Naive B cell (primary cell): ENCODE measurements around the gene SORCS2. TPM values are rescaled to one million over a fixed set of nuclear protein-coding genes. Genes with fewer than 3 reads are reported as not detected.

Experiments
- ATAC-seq, 2 donors: fragments of 150-1000 bp; cut with Tn5 transposase; 2 replicates each; pipeline ENCODE4 v1.10.0; 2021; ENCODE audit warnings: low read depth in 2 of 2, mild to moderate bottlenecking in 2 of 2, moderate library complexity in 2 of 2
- DNase-seq: peaks from one replicate; pipeline ENCODE4 v3.0.0; 2022
- H3K27ac Mint-ChIP-seq, 6 donors: one replicate each; pipeline ENCODE4 v1.8.0; 2020 to 2022; ENCODE audit warnings: mild to moderate bottlenecking in 6 of 6, mixed read lengths in 6 of 6, moderate library complexity in 5 of 6, inconsistent platforms in 2 of 6
- H3K27me3 Mint-ChIP-seq, 3 donors: one replicate each; pipeline ENCODE4 v1.8.0; 2021 to 2022; ENCODE audit warnings: mixed read lengths in 3 of 3, mild to moderate bottlenecking in 1 of 3
- H3K36me3 Mint-ChIP-seq, 2 donors: one replicate each; pipeline ENCODE4 v1.8.0; 2020 to 2022; ENCODE audit warnings: mixed read lengths in 2 of 2, inconsistent platforms in 1 of 2, mild to moderate bottlenecking in 1 of 2
- H3K4me1 Mint-ChIP-seq, 3 donors: one replicate each; pipeline ENCODE4 v1.8.0; 2020 to 2022; ENCODE audit warnings: mixed read lengths in 3 of 3, inconsistent platforms in 1 of 3, mild to moderate bottlenecking in 1 of 3, moderate library complexity in 1 of 3
- H3K4me3 Mint-ChIP-seq, 8 donors: one replicate each; pipeline ENCODE4 v1.8.0; 2020 to 2022; ENCODE audit warnings: mild to moderate bottlenecking in 8 of 8, mixed read lengths in 8 of 8, moderate library complexity in 8 of 8, inconsistent platforms in 2 of 8
- H3K9me3 Mint-ChIP-seq, 7 donors: one replicate each; pipeline ENCODE4 v1.8.0; 2020 to 2022; ENCODE audit warnings: mixed read lengths in 7 of 7, mild to moderate bottlenecking in 5 of 7, inconsistent platforms in 2 of 7, moderate library complexity in 1 of 7
- polyA plus RNA-seq, 6 donors: library from polyadenylated mRNA; unstranded; fragments of 300-500 nt; fragmentation: Illumina TruSeq; gene quantifications; one replicate each; pipeline ENCODE4 v1.2.3, GENCODE V29; 2021; ENCODE audit warnings: low read depth in 6 of 6

The SORCS2 gene
- polyA plus RNA-seq, 6 donors from 2014 or later, result not detected

DNA sequence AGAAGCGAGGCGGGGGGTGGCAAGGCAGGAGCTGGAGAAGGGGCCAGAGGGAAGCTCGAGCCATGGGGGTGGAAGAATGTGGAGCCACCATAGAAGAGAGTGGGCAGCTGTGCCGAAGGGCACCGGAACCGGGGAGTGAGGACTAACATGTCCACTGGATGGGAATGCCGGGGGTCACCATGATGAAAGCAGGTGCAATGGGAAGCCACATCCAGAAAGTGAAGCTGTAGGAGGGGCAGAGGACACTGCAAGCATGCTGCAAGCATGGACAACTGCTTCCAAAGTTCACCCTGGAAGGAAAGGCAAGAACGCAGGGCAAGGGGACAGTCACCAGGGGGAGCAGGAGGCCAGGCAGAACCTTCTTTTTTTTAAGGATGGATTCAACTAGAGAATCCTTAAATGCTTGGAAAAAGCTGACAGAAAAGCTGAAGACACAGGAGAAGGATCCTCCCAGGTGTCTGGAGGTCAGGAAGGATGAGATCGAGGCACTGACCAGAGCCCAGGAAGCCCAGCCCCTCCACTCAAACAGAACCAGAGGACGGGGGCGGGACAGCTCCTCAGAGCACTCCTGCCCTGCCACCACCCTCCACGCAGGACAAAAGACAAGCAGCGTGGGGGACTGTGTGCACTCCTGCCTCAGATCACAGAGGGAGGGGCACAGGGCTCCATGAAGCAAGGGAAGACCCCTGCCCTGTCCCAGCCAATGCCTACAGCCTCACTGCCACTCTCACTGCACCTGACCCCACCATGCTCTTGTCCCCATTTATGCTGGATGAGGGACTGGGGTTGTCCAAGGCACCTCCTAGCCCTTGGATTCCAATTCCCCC, 578.1 kb downstream of the SORCS2 start:
- H3K4me3 Mint-ChIP-seq, result no peak overlapping the region
- peaks cover 0 to 2% (median 0%) of the 10 kb centered on the region in 3 donors for H3K4me1 Mint-ChIP-seq
- ATAC-seq, result no peak
- no peaks in the 10 kb centered on the region for H3K36me3 Mint-ChIP-seq
- H3K27ac Mint-ChIP-seq, result no peak overlapping the region
- peaks cover 0 to 26% (median 24%) of the 10 kb centered on the region in 3 donors for H3K27me3 Mint-ChIP-seq
- H3K9me3 Mint-ChIP-seq, result no peaks in the 10 kb centered on the region
- DNase-seq, result no peak

DNA sequence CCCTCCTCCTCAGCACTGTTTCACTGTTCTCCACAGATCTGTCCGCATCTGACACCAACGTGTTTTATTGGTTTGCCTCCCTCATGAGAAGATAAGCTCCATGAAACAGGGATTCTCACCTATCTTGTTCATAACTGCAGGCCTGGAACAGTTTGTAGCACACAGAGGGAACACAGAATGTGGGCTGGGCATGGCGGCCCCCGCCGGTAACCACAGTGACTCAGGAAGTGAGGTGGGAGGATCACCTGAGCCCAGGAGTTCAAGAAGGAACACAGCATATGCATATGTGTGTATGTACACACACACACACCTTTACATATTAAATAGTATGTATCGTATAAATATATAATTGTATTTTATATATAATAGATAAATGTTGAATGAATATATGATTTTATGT, 578.7 kb downstream of the SORCS2 start:
- DNase-seq (no peak), ATAC-seq (no peak)
- Mint-ChIP-seq H3K4me1 (peaks cover 0 to 2% (median 0%) of the 10 kb centered on the region in 3 donors), H3K27me3 (peaks cover 0 to 26% (median 24%) of the 10 kb centered on the region in 3 donors), H3K27ac (no peak overlapping the region), H3K9me3 (no peaks in the 10 kb centered on the region), H3K36me3 (no peaks in the 10 kb centered on the region), H3K4me3 (no peak overlapping the region)

DNA sequence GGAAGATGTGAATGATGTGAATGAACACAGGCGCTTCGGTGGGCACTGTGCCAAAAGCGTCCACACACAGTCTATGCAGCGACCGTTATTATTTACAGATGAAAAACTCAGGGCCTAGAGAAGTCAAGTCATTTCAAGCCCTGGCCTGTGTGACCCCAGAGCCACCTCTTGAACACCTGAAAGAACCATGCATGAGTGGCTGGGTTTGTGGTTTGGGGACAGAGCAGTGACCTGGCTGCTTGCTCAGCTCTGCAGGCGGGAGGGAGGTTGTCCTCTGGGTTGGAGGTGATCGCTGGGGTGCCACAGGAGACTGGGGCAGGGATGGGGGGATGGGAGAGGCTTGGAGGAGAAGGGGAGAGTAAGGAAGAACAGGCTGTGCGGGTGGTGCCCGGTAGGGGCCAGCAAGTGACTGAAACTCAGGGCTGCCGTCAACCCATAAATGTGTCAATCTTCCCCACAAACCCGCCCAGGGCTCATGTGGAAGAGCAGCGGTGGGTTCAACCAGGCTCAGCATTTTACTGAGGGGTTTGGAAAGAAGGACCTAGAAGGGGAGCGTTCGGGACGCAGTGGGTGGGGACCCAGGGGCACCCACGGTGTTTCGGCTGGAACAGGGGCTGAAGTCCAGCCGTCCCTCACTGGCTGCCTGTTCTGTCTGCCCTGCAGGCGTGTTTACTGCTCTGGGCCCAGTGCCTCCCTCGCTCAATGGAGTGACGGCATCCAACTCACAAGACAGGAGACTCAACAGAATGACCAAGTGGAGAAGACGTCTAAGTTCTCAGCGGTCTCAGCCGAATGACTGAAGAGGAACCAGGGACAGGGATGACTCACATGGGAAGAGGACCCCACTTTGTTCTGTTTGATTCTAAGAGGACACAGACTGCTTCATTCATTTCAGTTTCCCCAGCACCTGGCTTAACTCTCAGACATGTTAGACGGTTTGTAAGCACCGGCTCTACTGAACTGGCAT, 579.5 kb downstream of the SORCS2 start:
- H3K4me3 Mint-ChIP-seq, result no peak overlapping the region
- no peaks in the 10 kb centered on the region for H3K9me3 Mint-ChIP-seq
- DNase-seq (no peak), ATAC-seq (no peak)
- no peaks in the 10 kb centered on the region for H3K36me3 Mint-ChIP-seq
- H3K27ac Mint-ChIP-seq, result no peak overlapping the region
- H3K27me3 Mint-ChIP-seq, result peaks cover 0 to 31% (median 29%) of the 10 kb centered on the region in 3 donors
- H3K4me1 Mint-ChIP-seq, result peaks cover 0 to 2% (median 0%) of the 10 kb centered on the region in 3 donors

DNA sequence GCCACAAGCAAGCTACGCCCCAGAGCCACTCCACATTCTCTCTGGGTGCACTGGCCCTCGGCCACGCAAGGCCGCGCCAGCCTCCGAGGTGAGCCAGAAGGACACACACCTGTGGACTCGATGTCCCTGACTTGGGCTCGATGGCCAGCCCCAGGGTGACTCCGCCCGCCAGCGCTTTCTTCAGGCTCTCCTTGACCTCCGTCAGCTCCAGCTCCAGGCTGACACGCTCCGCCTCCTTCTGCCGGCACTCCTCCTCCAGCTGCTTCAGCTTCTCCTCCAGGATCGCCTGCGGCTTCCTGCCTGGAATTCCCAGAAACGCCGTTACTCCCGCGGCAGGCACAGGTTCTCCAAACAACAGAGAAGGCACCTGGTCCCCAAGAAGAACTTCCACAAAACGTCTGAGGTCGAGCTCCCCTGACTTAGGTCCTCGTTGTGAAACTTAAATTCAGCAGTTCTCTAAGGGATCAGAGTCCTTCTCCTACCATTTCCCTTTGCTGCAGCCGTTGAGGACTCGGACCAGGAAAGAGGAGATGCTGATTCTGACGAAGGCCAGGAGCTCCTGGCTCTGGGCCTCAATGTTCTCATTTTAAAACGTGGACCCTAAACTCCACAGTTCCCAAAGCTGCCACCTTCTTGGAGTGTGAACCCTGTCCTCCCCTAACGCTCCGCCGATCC, 580.5 kb downstream of the SORCS2 start:
- DNase-seq (no peak), ATAC-seq (no peak)
- Mint-ChIP-seq H3K36me3 (no peaks in the 10 kb centered on the region), H3K27ac (no peak overlapping the region), H3K9me3 (no peaks in the 10 kb centered on the region), H3K27me3 (peaks cover 2 to 34% (median 32%) of the 10 kb centered on the region in 3 donors), H3K4me1 (peaks cover 0 to 2% (median 0%) of the 10 kb centered on the region in 3 donors), H3K4me3 (no peak overlapping the region)

DNA sequence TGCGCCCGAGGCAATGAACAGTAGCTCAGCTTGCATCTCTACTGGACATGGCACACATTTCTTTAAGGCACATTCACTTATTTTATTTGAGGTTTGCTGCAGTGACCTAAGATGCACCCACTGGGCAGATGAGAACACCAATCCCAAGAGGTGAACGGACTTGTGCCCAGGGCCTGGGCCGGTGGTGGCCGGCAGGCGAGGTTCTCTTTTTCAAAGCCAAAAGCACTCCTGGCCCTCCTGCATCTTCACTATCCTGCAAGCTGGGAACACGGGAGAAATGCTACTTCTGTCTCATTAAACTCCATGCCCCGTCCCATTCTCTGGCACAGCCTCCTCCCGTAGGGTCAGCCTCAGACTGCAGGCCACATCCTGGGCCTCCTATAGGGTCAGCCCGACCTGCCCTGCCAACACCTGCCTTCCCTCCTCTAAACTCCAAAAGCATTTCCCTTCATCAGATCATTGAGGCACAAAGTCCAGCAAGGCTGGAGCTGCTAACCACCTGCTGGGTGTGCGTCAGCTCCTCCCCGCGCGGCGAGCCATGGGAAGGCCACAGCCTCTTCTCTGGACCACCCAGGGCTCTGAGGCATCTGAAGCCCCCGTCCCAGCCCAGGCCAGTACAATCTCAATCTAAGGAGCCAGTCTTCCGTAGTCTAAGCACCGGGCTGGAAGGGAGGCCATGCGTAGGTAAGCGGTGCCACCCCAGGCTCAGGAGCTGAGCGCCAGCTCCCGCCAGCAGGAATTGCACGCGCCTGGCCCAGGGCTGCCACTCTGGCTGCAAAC, 581.3 kb downstream of the SORCS2 start:
- no peaks in the 10 kb centered on the region for H3K9me3 Mint-ChIP-seq
- H3K36me3 Mint-ChIP-seq, result no peaks in the 10 kb centered on the region
- DNase-seq, result no peak
- no peak overlapping the region for H3K4me3 Mint-ChIP-seq
- H3K27ac Mint-ChIP-seq, result no peak overlapping the region
- peaks cover 6 to 37% (median 34%) of the 10 kb centered on the region in 3 donors for H3K27me3 Mint-ChIP-seq
- no peak for ATAC-seq
- peaks cover 0 to 2% (median 0%) of the 10 kb centered on the region in 3 donors for H3K4me1 Mint-ChIP-seq

DNA sequence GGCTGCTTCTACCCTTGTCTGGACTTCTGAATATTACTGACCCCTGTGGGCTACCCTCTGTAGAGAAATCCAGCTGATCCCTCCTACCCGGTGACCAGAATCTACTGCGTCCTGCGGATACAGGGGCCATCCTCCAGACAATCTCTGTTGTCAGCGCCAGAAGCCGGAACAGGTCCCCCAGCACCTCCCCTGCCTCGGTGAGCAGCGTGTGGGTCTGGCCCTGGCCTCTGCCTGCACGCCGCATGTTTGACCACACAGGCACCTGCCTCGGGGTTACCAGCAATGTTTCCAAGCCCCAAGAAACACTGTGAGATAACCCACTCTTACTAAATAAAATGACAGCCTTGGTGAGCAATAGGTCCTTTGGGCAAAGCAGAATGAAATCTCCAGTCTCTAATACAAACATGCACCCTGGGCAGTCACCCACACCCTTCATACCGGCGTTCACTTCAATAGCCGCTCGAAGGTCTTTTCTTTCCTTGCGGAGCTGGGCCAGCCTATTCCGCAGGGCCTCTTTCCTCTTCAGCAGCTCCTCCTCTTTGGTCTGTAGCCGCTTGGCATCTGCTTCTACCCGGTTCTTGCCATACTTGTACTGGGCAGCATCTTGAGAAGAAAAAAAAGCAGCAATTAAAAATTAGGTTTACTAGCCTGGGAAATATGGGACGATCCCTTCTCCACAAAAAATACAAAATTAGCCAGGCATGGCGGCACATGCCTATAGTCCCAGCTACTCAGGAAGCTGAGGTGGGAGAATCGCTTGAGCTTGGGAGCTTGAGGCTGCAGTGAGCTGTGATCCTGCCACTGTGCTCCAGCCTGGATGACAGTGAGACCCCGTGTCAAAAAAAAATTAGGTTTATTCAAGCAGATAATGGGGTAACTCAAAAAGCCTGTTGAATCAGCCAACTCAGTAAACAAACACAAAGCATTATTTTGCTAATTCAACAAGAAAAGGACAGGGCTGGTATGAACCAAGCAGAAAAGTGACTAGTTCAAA, 582.3 kb downstream of the SORCS2 start:
- Mint-ChIP-seq H3K4me3 (no peak overlapping the region), H3K27ac (no peak overlapping the region), H3K9me3 (no peaks in the 10 kb centered on the region), H3K27me3 (peaks cover 6 to 37% (median 34%) of the 10 kb centered on the region in 3 donors), H3K4me1 (peaks cover 0 to 2% (median 0%) of the 10 kb centered on the region in 3 donors), H3K36me3 (no peaks in the 10 kb centered on the region)
- ATAC-seq (no peak), DNase-seq (no peak)

DNA sequence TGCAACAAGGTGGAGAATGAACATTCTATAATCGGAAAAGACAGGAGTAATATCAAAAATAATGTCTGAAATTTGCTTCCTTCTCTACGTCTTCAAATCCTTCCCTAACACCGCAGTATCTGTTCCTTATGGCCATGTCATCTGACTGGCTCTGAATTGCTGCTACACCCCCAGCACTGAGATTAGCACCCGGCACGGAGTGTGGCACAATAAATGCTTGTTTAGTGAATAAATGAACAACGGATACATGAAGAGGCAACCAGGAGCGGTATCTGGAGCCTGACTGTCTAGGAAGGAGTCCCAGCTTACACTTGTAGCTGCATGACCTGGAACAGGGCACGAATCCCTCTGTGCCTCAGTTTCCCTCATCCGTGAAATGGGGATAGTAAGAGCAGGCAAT, 583.1 kb downstream of the SORCS2 start:
- H3K4me1 Mint-ChIP-seq, result no peaks in the 10 kb centered on the region
- no peak for ATAC-seq
- no peak for DNase-seq
- H3K4me3 Mint-ChIP-seq, result no peak overlapping the region
- no peaks in the 10 kb centered on the region for H3K9me3 Mint-ChIP-seq
- peaks cover 6 to 37% (median 26%) of the 10 kb centered on the region in 3 donors for H3K27me3 Mint-ChIP-seq
- H3K27ac Mint-ChIP-seq, result no peak overlapping the region
- no peaks in the 10 kb centered on the region for H3K36me3 Mint-ChIP-seq

DNA sequence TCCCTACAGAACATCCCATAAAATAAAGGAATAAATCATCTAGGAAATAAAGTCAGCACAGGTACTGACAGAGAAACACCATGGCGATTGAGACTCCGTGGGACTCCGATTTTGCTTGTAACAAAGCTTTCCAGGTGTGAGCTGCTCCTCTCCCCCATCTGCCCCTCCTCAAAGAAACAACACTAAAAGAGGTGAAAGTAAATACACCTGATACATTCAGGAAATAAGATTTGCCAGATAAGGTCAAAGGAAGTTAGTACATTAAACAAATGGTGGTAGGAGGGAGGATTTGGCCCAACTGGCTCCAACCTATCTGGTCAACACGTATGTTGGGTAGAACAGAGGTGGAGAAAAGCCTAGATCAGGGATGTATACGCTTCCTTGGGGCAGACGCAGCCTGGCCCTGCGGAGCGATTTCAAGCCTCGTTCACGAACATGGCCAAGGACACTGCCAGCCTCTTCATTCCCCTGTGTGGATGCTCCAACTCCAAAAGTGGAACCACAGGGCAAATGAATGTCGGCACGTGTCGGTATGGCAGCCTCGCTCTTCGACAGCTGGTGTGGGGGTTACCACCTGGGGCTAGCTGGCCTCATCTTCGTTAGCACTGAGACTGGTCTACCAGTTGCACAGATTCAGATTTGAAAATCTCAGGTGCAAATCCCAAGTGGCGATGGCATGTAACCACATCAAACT, 584.8 kb downstream of the SORCS2 start:
- no peaks in the 10 kb centered on the region for H3K36me3 Mint-ChIP-seq
- H3K27me3 Mint-ChIP-seq, result peaks cover 6 to 43% (median 22%) of the 10 kb centered on the region in 3 donors
- DNase-seq (no peak), ATAC-seq (no peak)
- no peak overlapping the region for H3K4me3 Mint-ChIP-seq
- no peak overlapping the region for H3K27ac Mint-ChIP-seq
- H3K9me3 Mint-ChIP-seq, result no peaks in the 10 kb centered on the region
- H3K4me1 Mint-ChIP-seq, result no peaks in the 10 kb centered on the region

DNA sequence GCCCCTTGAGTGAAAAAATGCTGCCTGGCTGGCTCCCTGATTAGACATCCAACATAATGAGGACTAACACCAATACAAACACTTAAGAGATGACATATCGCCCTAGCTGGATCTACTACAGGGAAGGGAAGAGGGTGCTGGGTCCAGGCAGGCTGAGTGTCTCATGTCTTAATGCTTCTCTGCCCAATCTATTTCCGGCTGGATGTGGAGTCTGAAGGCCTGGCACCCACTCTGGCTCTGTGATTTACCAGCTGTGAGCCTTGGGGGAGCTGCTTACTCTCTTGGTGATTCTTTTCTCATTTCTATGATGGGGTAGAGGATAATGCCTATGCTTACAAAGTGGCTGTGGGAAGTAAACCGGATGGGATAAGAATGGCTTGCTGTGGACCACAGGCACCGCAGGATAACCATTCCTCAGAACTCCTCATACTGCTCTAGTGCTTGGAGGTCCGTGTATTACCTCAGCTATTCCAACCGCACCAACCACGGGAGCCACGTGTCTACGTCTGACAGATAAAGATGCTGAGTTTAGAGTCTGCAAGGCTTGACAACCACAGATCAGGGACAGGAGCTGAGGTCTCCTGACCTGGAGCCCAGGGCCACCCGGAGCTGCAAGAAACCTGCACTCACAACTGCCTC, 585.7 kb downstream of the SORCS2 start:
- H3K27ac Mint-ChIP-seq, result no peak overlapping the region
- H3K36me3 Mint-ChIP-seq, result no peaks in the 10 kb centered on the region
- no peaks in the 10 kb centered on the region for H3K9me3 Mint-ChIP-seq
- peaks cover 6 to 40% (median 19%) of the 10 kb centered on the region in 3 donors for H3K27me3 Mint-ChIP-seq
- ATAC-seq, result no peak
- DNase-seq, result no peak
- H3K4me3 Mint-ChIP-seq, result no peak overlapping the region
- H3K4me1 Mint-ChIP-seq, result no peaks in the 10 kb centered on the region

DNA sequence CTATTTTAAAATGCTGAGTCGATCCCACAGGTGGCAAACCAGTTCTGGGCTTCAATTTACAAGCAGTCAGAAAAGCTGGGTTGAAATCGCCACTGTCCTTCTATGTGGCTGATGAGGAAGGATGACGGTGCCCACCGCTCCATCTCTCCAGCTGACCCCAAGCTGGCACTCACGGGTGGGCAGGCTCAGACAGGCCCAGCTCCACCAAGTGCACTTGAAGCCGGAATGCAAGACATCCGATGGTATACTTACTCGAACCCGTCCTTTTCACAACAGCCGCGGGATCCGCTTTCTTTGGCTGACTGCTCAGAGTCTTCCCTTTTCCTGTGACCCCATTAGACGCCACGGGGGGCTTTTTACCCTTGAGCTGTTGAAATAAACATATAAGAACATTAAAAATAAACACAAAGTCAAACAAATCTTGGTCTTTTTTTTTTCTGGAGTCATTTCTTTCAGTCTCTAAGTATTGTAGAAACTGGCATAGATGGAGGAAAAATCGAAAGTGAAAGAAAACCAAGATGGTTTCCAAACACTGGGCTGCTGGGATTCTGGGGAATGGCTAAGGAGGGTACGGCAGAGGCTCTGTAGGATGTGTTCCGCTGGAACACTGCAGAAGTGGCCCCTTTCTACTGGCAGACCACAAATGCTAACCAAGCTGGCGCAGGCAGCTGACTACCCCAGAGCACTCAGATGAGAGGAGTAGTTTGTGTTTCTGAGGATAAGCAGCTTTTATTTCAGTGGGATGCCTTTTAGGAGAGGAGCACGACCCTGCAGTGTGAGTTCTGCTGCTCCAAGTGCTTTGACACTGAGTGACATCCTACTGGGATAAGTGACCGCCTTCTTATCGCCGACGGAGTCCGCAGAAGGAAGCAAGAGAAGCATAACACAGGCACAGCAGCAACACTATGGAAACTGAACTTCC, 586.4 kb downstream of the SORCS2 start:
- Mint-ChIP-seq H3K27me3 (peaks cover 10 to 38% (median 17%) of the 10 kb centered on the region in 3 donors), H3K4me1 (no peaks in the 10 kb centered on the region), H3K27ac (no peak overlapping the region), H3K36me3 (no peaks in the 10 kb centered on the region), H3K4me3 (no peak overlapping the region), H3K9me3 (no peaks in the 10 kb centered on the region)
- DNase-seq (no peak), ATAC-seq (no peak)
